Activated naive CD8-positive, alpha-beta T cell treated with anti-CD3 and anti-CD28 coated beads, Interleukin-2, amount 50 U/mL, for 16 hours (primary cell): ENCODE data around the gene SOX6.
"Not testable (repeated sequence)": the region's sequence is repeated elsewhere in the genome, so short reads cannot be mapped to it uniquely, and the experiment has no call there.

Experiments
- DNase-seq: peaks from one replicate; pipeline ENCODE4 v3.0.0-alpha.2; 2020; ENCODE audit warnings: low read depth, low spot score

The SOX6 gene

GRCh38 chr11:15933886-15934625 is 422.3 kb downstream of the SOX6 start:
- no peak for DNase-seq

- DNase-seq = no peak
Measured at GRCh38 chr11:15932417-15932816, 423.9 kb downstream of the SOX6 start.

GRCh38 chr11:15931497-15931896 is 424.8 kb downstream of the SOX6 start:
- no peak for DNase-seq

- no peak for DNase-seq
Measured at GRCh38 chr11:15930442-15931025, 425.8 kb downstream of the SOX6 start.

GRCh38 chr11:15929371-15929901 is 426.9 kb downstream of the SOX6 start:
- DNase-seq = no peak

- no peak for DNase-seq
Measured at GRCh38 chr11:15927864-15928217, 428.5 kb downstream of the SOX6 start.

- no peak for DNase-seq
Measured at GRCh38 chr11:15927196-15927863, 429.0 kb downstream of the SOX6 start.

GRCh38 chr11:15926071-15926470 is 430.3 kb downstream of the SOX6 start:
- DNase-seq = no peak

- DNase-seq = no peak
Measured at GRCh38 chr11:15923183-15923582, 433.2 kb downstream of the SOX6 start.

GRCh38 chr11:15922745-15923144 is 433.6 kb downstream of the SOX6 start:
- DNase-seq = not testable (repeated sequence)

- no peak for DNase-seq
Measured at GRCh38 chr11:15920856-15921629, 435.3 kb downstream of the SOX6 start.

GRCh38 chr11:15918674-15919073 is 437.7 kb downstream of the SOX6 start:
- DNase-seq = no peak

- DNase-seq = no peak
Measured at GRCh38 chr11:15918212-15918611, 438.1 kb downstream of the SOX6 start.
